ENCODE results near the gene NFKB1.

GRCh38 chr4:102531462-102531861, 30.3 kb downstream of the NFKB1 start:
- TF ChIP-seq POLR2A (IDR thresholded peaks at IDR 0.05; ENCODE audit: low read length) (no peak), ATOH8 (CRISPR knock-in tag; IDR thresholded peaks at IDR 0.05; ENCODE audit: low read depth) (no peak), CTCF (IDR thresholded peaks at IDR 0.05) (no peak), NFE2L2 (conservative IDR thresholded peaks at IDR 0.05; ENCODE audit: low read length) (no peak), REST (IDR thresholded peaks at IDR 0.05) (no peak)

All from A549 (cell line).